SK-N-MC (cell line): ENCODE data around the gene OR7C2.

Experiments used
- EZH2 ChIP-seq: fragments of 200-600 bp; sonication (generic); IDR thresholded peaks from one replicate; pipeline ENCODE4 v1.6.1; 2017; ENCODE audit warnings: antibody characterized with exemption
- FOXP2 ChIP-seq: optimal IDR thresholded peaks from 2 replicates; pipeline ENCODE3; 2011; ENCODE audit warnings: mild to moderate bottlenecking, moderate library complexity; ENCODE audit not compliant: insufficient read depth; ENCODE audit errors: extremely low read length, control extremely low read depth
- POLR2AphosphoS5 ChIP-seq: IDR thresholded peaks from 2 replicates; pipeline ENCODE4 v1.6.1; 2012; ENCODE audit warnings: mild to moderate bottlenecking, low read depth, low read length, borderline replicate concordance

GRCh38 chr19:14954071-14954655 is 12.9 kb downstream of the OR7C2 start:
- TF ChIP-seq POLR2AphosphoS5 (no peak), EZH2 (no peak), FOXP2 (no peak)
